SK-N-SH (cell line): ENCODE data around the gene ERGIC1.

Source experiments
- CHD2 ChIP-seq: fragments of 150-350 bp; IDR thresholded peaks from 2 replicates; pipeline ENCODE4 v1.6.1; 2018; ENCODE audit warnings: low read length; ENCODE audit not compliant: partially characterized antibody
- CTCF ChIP-seq: fragments of 200-600 bp; sonication (generic); IDR thresholded peaks from 2 replicates; pipeline ENCODE4 v1.6.1; 2017; ENCODE audit warnings: antibody characterized with exemption, mild to moderate bottlenecking, moderate library complexity
- RAD21 ChIP-seq: IDR thresholded peaks from 2 replicates; pipeline ENCODE4 v1.6.1; 2012; ENCODE audit warnings: mild to moderate bottlenecking, low read length
- SMC3 ChIP-seq: IDR thresholded peaks from 2 replicates; pipeline ENCODE4 v1.6.1; 2012; ENCODE audit warnings: low read depth, low read length, improper control_type of control experiment
- TCF12 ChIP-seq: IDR thresholded peaks from 2 replicates; pipeline ENCODE4 v1.4.0; 2012
- USF2 ChIP-seq: fragments of 150-350 bp; IDR thresholded peaks from 2 replicates; pipeline ENCODE4 v1.6.1; 2017; ENCODE audit warnings: antibody characterized with exemption, low read length, low read depth, borderline replicate concordance

- TF ChIP-seq CTCF, result no peak
- no peak for TF ChIP-seq USF2
- TF ChIP-seq TCF12, result no peak
- TF ChIP-seq SMC3, result no peak
- TF ChIP-seq RAD21, result no peak
- TF ChIP-seq CHD2, result no peak
Measured at GRCh38 chr5:172823840-172824362, 10.2 kb upstream of the ERGIC1 start.
